H1 (cell line): ENCODE data around the gene CCNE1.

Experiments used
- EZH2 ChIP-seq: fragments of 200-600 bp; sonication (generic); IDR thresholded peaks from 2 replicates; pipeline ENCODE4 v1.7.1; 2012; ENCODE audit warnings: low read depth, mild to moderate bottlenecking, moderate library complexity, low read length, inconsistent platforms; ENCODE audit not compliant: severe bottlenecking
- JUND ChIP-seq: IDR thresholded peaks from 2 replicates; pipeline ENCODE4 v1.6.1; 2011; ENCODE audit warnings: mild to moderate bottlenecking, improper control_type of control experiment, low read length

- TF ChIP-seq EZH2: no peak
- no peak for TF ChIP-seq JUND
Observed at GRCh38 chr19:29851769-29852521, 40.2 kb downstream of the CCNE1 start.
